ENCODE data around the gene NAIF1. TPM values are rescaled to one million over a fixed set of nuclear protein-coding genes. Genes with fewer than 3 reads are reported as not detected.

Gene NAIF1
- polyA plus RNA-seq, 2 of the 4 experiments (the other 2 are of a cell fraction) = 6.0 to 7.5 TPM

DNA sequence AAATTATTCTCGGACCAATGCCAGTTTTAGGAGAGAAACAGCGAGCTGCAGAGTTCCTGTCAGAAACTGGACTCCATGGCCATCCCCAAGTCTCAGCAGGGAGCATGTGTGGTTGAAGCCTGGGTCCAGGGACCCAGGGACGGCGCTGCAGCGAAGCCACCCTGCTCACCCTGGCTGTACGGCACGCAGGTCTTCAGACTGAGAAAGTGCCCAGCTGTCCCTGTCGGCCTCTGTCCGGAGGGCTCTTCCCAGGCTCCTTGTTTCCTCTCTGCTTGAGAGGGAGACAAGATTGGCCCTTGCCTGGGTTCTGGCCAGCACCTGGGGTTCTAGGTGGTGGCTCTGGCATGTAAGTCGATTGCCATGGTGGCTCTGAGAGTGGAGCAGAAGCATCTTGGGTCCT lies 33.5 kb upstream of the NAIF1 start:
- no peak for DNase-seq (ENCODE audit: low read depth in 1 of 2, low spot score in 1 of 2)
- POLR2A ChIA-PET = interaction anchor here (0.6 kb wide), 1 partner anchor 13 kb away, joined by 4 read pairs; no protein-coding TSS in a partner anchor
- TF ChIP-seq NR3C1 (IDR thresholded peaks at IDR 0.05) (no peak), PHF8 (IDR thresholded peaks at IDR 0.05; ENCODE audit: borderline replicate concordance, low read depth) (no peak), MYC (IDR thresholded peaks at IDR 0.05; ENCODE audit: borderline replicate concordance, low read length) (no peak), TFCP2L1 (CRISPR knock-in tag; IDR thresholded peaks at IDR 0.05) (no peak), JUNB (IDR thresholded peaks at IDR 0.05) (no peak), JUN (IDR thresholded peaks at IDR 0.05) (no peak), MAZ (IDR thresholded peaks at IDR 0.05; ENCODE audit: borderline replicate concordance, low read depth, low read length) (no peak), CHD2 (IDR thresholded peaks at IDR 0.05; ENCODE audit: low read length, partially characterized antibody) (no peak), RFX5 (IDR thresholded peaks at IDR 0.05) (no peak), REST (IDR thresholded peaks at IDR 0.05) (no peak), NPAS2 (CRISPR knock-in tag; IDR thresholded peaks at IDR 0.05; ENCODE audit: borderline replicate concordance) (no peak)
- TF ChIP-seq, protein P1, sequence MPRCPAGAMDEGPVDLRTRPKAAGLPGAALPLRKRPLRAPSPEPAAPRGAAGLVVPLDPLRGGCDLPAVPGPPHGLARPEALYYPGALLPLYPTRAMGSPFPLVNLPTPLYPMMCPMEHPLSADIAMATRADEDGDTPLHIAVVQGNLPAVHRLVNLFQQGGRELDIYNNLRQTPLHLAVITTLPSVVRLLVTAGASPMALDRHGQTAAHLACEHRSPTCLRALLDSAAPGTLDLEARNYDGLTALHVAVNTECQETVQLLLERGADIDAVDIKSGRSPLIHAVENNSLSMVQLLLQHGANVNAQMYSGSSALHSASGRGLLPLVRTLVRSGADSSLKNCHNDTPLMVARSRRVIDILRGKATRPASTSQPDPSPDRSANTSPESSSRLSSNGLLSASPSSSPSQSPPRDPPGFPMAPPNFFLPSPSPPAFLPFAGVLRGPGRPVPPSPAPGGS (IDR thresholded peaks at IDR 0.05) = no peak
- CTCF ChIA-PET = interaction anchor here (0.7 to 19.6 kb wide), 6 partner anchors 15 to 156 kb away, joined by 3 to 290 read pairs (median 4); partner anchors contain the start of genes EEIG1 and SLC25A25
- Histone ChIP-seq H3K27ac (no peak overlapping the region), H3K9me3 (no peaks in the 10 kb centered on the region), H3K4me1 (peaks cover 29% of the 10 kb centered on the region), H3K4me3 (no peak overlapping the region), H3K4me2 (no peak overlapping the region)
- no peak for ATAC-seq
- no peak for FAIRE-seq
- 98% methylated on average over 6 of the region's 10 CpGs for WGBS (ENCODE audit: missing lambda C conversion rate)

- DNase-seq (ENCODE audit: low read depth in 1 of 2, low spot score in 1 of 2) = no peak
- Histone ChIP-seq H3K27ac (no peak overlapping the region), H3K4me3 (no peak overlapping the region), H3K4me1 (peaks cover 30% of the 10 kb centered on the region), H3K4me2 (peak overlapping the region; percentile 95; the same call in 2 of the 3 replicates), H3K9me3 (no peaks in the 10 kb centered on the region)
- 88% methylated on average over 14 of the region's 16 CpGs for WGBS (ENCODE audit: missing lambda C conversion rate)
- POLR2A ChIA-PET = no interaction called here
- no peak for ATAC-seq
- TF ChIP-seq JUN (IDR thresholded peaks at IDR 0.05) = no peak
- TF ChIP-seq HOXB5 (CRISPR knock-in tag; IDR thresholded peaks at IDR 0.05) = no peak
- no peak for TF ChIP-seq MAFK (IDR thresholded peaks at IDR 0.05; ENCODE audit: partially characterized antibody)
- no peak for TF ChIP-seq HOXA7 (CRISPR knock-in tag; IDR thresholded peaks at IDR 0.05)
- TF ChIP-seq BHLHE40 (IDR thresholded peaks at IDR 0.05; ENCODE audit: low read depth, low read length) = no peak
- no peak for TF ChIP-seq HOXB13 (CRISPR knock-in tag; IDR thresholded peaks at IDR 0.05; ENCODE audit: low read depth)
- TF ChIP-seq NFE2L2 (conservative IDR thresholded peaks at IDR 0.05; ENCODE audit: low read length) = no peak
- no peak for TF ChIP-seq HDAC2 (IDR thresholded peaks at IDR 0.05)
- no peak for TF ChIP-seq USF2 (IDR thresholded peaks at IDR 0.05)
- TF ChIP-seq FOSL2 (IDR thresholded peaks at IDR 0.05) = no peak
- no peak for TF ChIP-seq FOSL2 (CRISPR knock-in tag; IDR thresholded peaks at IDR 0.05)
- no peak for TF ChIP-seq CBX2 (IDR thresholded peaks at IDR 0.05; ENCODE audit: borderline replicate concordance, low read depth)
- TF ChIP-seq RFX5 (IDR thresholded peaks at IDR 0.05) = no peak
- no peak for TF ChIP-seq KDM1A (IDR thresholded peaks at IDR 0.05; ENCODE audit: low read depth)
- no peak for TF ChIP-seq POLR2AphosphoS2 (conservative IDR thresholded peaks at IDR 0.05; ENCODE audit: low read length)
- TF ChIP-seq FOXS1 (CRISPR knock-in tag; IDR thresholded peaks at IDR 0.05) = no peak
- no peak for FAIRE-seq
- CTCF ChIA-PET = interaction anchor here (0.7 to 19.6 kb wide), 9 partner anchors 9 to 156 kb away, joined by 3 to 290 read pairs (median 3); partner anchors contain the start of genes EEIG1 and SLC25A25
Measured at GRCh38 chr9:128099932-128100491, 32.9 kb upstream of the NAIF1 start.

Data from A549 (cell line).